H1 (cell line): ENCODE results near the gene SLC25A21. TPM values are rescaled to one million over a fixed set of nuclear protein-coding genes. Genes with fewer than 3 reads are reported as not detected.

ENCODE experiments used
- CTCF ChIA-PET: fragments of 300-600 bp; sonication (Branson Sonifier 250); formaldehyde crosslinking; loops from one replicate; lab custom pipeline; 2021; ENCODE audit not compliant: partially characterized antibody; lab: Charles Lee
- POLR2A ChIA-PET: fragments of 300-600 bp; sonication (Branson Sonifier 250); formaldehyde crosslinking; loops from one replicate; lab custom pipeline; 2021; ENCODE audit warnings: inconsistent platforms; ENCODE audit not compliant: partially characterized antibody; lab: Charles Lee
- DNase-seq, 2 experiments: peaks; one replicate each; pipeline versions ENCODE4 v3.0.0 to v3.0.0-alpha.2; 2010 to 2022; ENCODE audit warnings: low spot score in 2 of 2, low read depth in 1 of 2, mixed read lengths in 1 of 2
- FAIRE-seq: peaks from 2 replicates; lab custom pipeline; 2011; peaks lifted over from hg19 to GRCh38; lab: Jason Lieb, UNC
- H2AFZ ChIP-seq: 2 replicates; pipeline ENCODE4 v1.8.1; 2012; ENCODE audit warnings: low read length, inconsistent platforms
- H2AK5ac ChIP-seq: 2 replicates; pipeline ENCODE4 v1.6.1; 2013; ENCODE audit warnings: low read depth, low read length
- H2BK120ac ChIP-seq: replicated peaks from 2 replicates; pipeline ENCODE3; 2013; ENCODE audit warnings: low read depth, low read length, inconsistent platforms
- H2BK12ac ChIP-seq: 2 replicates; pipeline ENCODE4 v1.6.1; 2013; ENCODE audit warnings: low read depth, low read length
- H2BK15ac ChIP-seq: 2 replicates; pipeline ENCODE4 v1.6.1; 2013; ENCODE audit warnings: low read length
- H2BK20ac ChIP-seq: 2 replicates; pipeline ENCODE4 v1.6.1; 2013; ENCODE audit warnings: low read length
- H2BK5ac ChIP-seq: 2 replicates; pipeline ENCODE4 v1.6.1; 2013; ENCODE audit warnings: low read depth, low read length
- H3K14ac ChIP-seq: 2 replicates; pipeline ENCODE4 v1.6.1; 2013; ENCODE audit warnings: inconsistent platforms; ENCODE audit not compliant: insufficient read length
- H3K18ac ChIP-seq: 2 replicates; pipeline ENCODE4 v1.6.1; 2013; ENCODE audit warnings: low read length; ENCODE audit errors: extremely low read depth
- H3K23ac ChIP-seq: 2 replicates; pipeline ENCODE4 v1.6.1; 2013; ENCODE audit warnings: inconsistent platforms; ENCODE audit not compliant: insufficient read length
- H3K23me2 ChIP-seq: 2 replicates; pipeline ENCODE4 v1.6.1; 2013; ENCODE audit warnings: low read depth, low read length
- H3K27ac ChIP-seq: 2 replicates; pipeline ENCODE4 v1.6.1; 2011; ENCODE audit warnings: low read depth, low read length, inconsistent platforms
- H3K27me3 ChIP-seq, 4 experiments: replicated peaks in 1 of 4; 1 replicate in 1 of 4; 2 replicates in 3 of 4; pipeline versions ENCODE4 v1.6.1 to v1.8.1; 2011 to 2013; ENCODE audit warnings: low read length in 3 of 4, mild to moderate bottlenecking in 3 of 4, inconsistent platforms in 2 of 4, mixed read lengths in 2 of 4, moderate library complexity in 1 of 4; ENCODE audit not compliant: control insufficient read depth in 3 of 4, insufficient read depth in 3 of 4; ENCODE audit errors: extremely low read depth in 1 of 4
- H3K36me3 ChIP-seq, 4 experiments: 2 replicates each; pipeline versions ENCODE4 v1.6.1 to v1.8.1; 2011 to 2013; ENCODE audit warnings: mild to moderate bottlenecking in 4 of 4, low read length in 3 of 4, moderate library complexity in 2 of 4, control low read depth in 1 of 4, inconsistent platforms in 1 of 4; ENCODE audit not compliant: insufficient read depth in 4 of 4, control insufficient read depth in 2 of 4
- H3K4ac ChIP-seq: replicated peaks from 2 replicates; pipeline ENCODE3; 2013; ENCODE audit warnings: low read length, low read depth, mixed read lengths, inconsistent platforms; ENCODE audit not compliant: insufficient read length
- H3K4me1 ChIP-seq, 4 experiments: replicated peaks in 1 of 4; 1 replicate in 1 of 4; 2 replicates in 3 of 4; pipeline versions ENCODE4 v1.6.1 to v1.8.1; 2011 to 2013; ENCODE audit warnings: low read length in 3 of 4, inconsistent platforms in 2 of 4, mixed read lengths in 1 of 4; ENCODE audit not compliant: insufficient read depth in 4 of 4, control insufficient read depth in 3 of 4
- H3K4me2 ChIP-seq, 2 experiments: 2 replicates each; pipeline versions ENCODE4 v1.6.1 to v1.8.1; 2011 to 2013; ENCODE audit warnings: low read depth in 2 of 2, low read length in 2 of 2, control low read depth in 1 of 2, inconsistent platforms in 1 of 2, mild to moderate bottlenecking in 1 of 2; ENCODE audit not compliant: insufficient read depth in 1 of 2
- H3K4me3 ChIP-seq, 4 experiments: fragments of 200-600, 300-600 bp in 1 of 4; sonication (generic), shearing (Covaris generic), sonication (Bioruptor Twin) in 1 of 4; 2 replicates each; pipeline versions ENCODE4 v1.5.1 to v1.8.1; 2011 to 2016; ENCODE audit warnings: low read length in 4 of 4, low read depth in 3 of 4, control low read depth in 2 of 4, inconsistent platforms in 2 of 4, mild to moderate bottlenecking in 2 of 4, mixed read lengths in 1 of 4, moderate library complexity in 1 of 4; ENCODE audit not compliant: insufficient read depth in 2 of 4; ENCODE audit errors: extremely low read depth in 1 of 4
- H3K56ac ChIP-seq: replicated peaks from 2 replicates; pipeline ENCODE3; 2013; ENCODE audit warnings: low read depth, mild to moderate bottlenecking, mixed read lengths, low read length, inconsistent platforms; ENCODE audit not compliant: insufficient read length
- H3K79me1 ChIP-seq: 2 replicates; pipeline ENCODE4 v1.6.1; 2013; ENCODE audit warnings: low read depth, low read length, control low read depth
- H3K79me2 ChIP-seq, 2 experiments: 2 replicates each; pipeline versions ENCODE4 v1.6.1 to v1.8.1; 2012 to 2013; ENCODE audit warnings: low read length in 2 of 2, mild to moderate bottlenecking in 2 of 2, inconsistent platforms in 1 of 2; ENCODE audit not compliant: insufficient read depth in 2 of 2, control insufficient read depth in 1 of 2
- H3K9ac ChIP-seq, 4 experiments: replicated peaks in 1 of 4; 1 replicate in 1 of 4; 2 replicates in 3 of 4; pipeline versions ENCODE4 v1.6.1 to v1.8.1; 2011 to 2013; ENCODE audit warnings: low read depth in 3 of 4, low read length in 3 of 4, control low read depth in 2 of 4, mild to moderate bottlenecking in 2 of 4, moderate library complexity in 2 of 4, inconsistent platforms in 1 of 4; ENCODE audit errors: extremely low read depth in 1 of 4
- H3K9me3 ChIP-seq, 2 experiments: 2 replicates each; pipeline versions ENCODE4 v1.6.1 to v1.8.1; 2012 to 2013; ENCODE audit warnings: mild to moderate bottlenecking in 2 of 2, moderate library complexity in 2 of 2, control low read depth in 1 of 2, inconsistent platforms in 1 of 2, low read depth in 1 of 2, low read length in 1 of 2, mixed read lengths in 1 of 2; ENCODE audit not compliant: insufficient read depth in 2 of 2
- H4K20me1 ChIP-seq, 2 experiments: replicated peaks in 1 of 2; 2 replicates each; pipeline versions ENCODE3 to v1.8.1; 2011 to 2013; ENCODE audit warnings: inconsistent platforms in 2 of 2, low read length in 2 of 2, mild to moderate bottlenecking in 1 of 2; ENCODE audit not compliant: insufficient read depth in 2 of 2, control insufficient read depth in 1 of 2
- H4K5ac ChIP-seq: 2 replicates; pipeline ENCODE4 v1.6.1; 2013; ENCODE audit warnings: low read length, low read depth, mixed read lengths, inconsistent platforms; ENCODE audit not compliant: insufficient read length
- H4K8ac ChIP-seq: 2 replicates; pipeline ENCODE4 v1.8.0; 2013; ENCODE audit warnings: mild to moderate bottlenecking, moderate library complexity, low read length, inconsistent platforms; ENCODE audit not compliant: insufficient read depth; ENCODE audit errors: extremely low read depth
- H4K91ac ChIP-seq: replicated peaks from 2 replicates; pipeline ENCODE3; 2013; ENCODE audit warnings: low read length, mixed read lengths, inconsistent platforms; ENCODE audit not compliant: insufficient read length
- ASH2L ChIP-seq: fragments of 200-600, 300-600 bp; sonication (generic); IDR thresholded peaks from one replicate; pipeline ENCODE4 v1.7.1; 2017; ENCODE audit warnings: low read length
- BCL11A ChIP-seq, 2 experiments: IDR thresholded peaks; one replicate each; pipeline ENCODE4 v1.6.1; 2011; ENCODE audit warnings: low read depth in 2 of 2, low read length in 2 of 2, mild to moderate bottlenecking in 2 of 2
- CEBPB ChIP-seq: IDR thresholded peaks from 2 replicates; pipeline ENCODE4 v1.6.1; 2012; ENCODE audit warnings: low read depth, low read length
- CHD2 ChIP-seq: IDR thresholded peaks from 2 replicates; pipeline ENCODE4 v1.6.1; 2012; ENCODE audit warnings: low read length, improper control_type of control experiment
- CREB1 ChIP-seq: IDR thresholded peaks from 2 replicates; pipeline ENCODE4 v1.6.1; 2012; ENCODE audit warnings: inconsistent platforms
- EGR1 ChIP-seq: IDR thresholded peaks from 2 replicates; pipeline ENCODE4 v1.6.1; 2011; ENCODE audit warnings: low read depth, low read length, borderline replicate concordance
- RAD21 ChIP-seq, 2 experiments: IDR thresholded peaks in 1 of 2; conservative IDR thresholded peaks in 1 of 2; 2 replicates each; pipeline ENCODE4 v1.6.1; 2011; ENCODE audit warnings: low read depth in 2 of 2, low read length in 2 of 2, improper control_type of control experiment in 1 of 2, inconsistent platforms in 1 of 2, mild to moderate bottlenecking in 1 of 2, moderate library complexity in 1 of 2
- RBBP5 ChIP-seq: IDR thresholded peaks from 2 replicates; pipeline ENCODE4 v1.7.1; 2012; ENCODE audit warnings: low read depth, mild to moderate bottlenecking, inconsistent platforms, low read length, moderate library complexity, borderline replicate concordance
- RFX5 ChIP-seq: IDR thresholded peaks from 2 replicates; pipeline ENCODE4 v1.6.1; 2011; ENCODE audit warnings: low read depth, low read length, improper control_type of control experiment, borderline replicate concordance
- RXRA ChIP-seq: IDR thresholded peaks from 2 replicates; pipeline ENCODE4 v1.6.1; 2011; ENCODE audit warnings: low read depth, mild to moderate bottlenecking, low read length, moderate library complexity; ENCODE audit not compliant: insufficient read depth
- SIX5 ChIP-seq: IDR thresholded peaks from 2 replicates; pipeline ENCODE4 v1.6.1; 2011; ENCODE audit warnings: mild to moderate bottlenecking, low read depth, low read length
- TAF7 ChIP-seq: optimal IDR thresholded peaks from 2 replicates; pipeline ENCODE3; 2011; ENCODE audit warnings: low read depth, mild to moderate bottlenecking, inconsistent platforms, low read length, moderate library complexity, borderline replicate concordance
- YY1 ChIP-seq: IDR thresholded peaks from 2 replicates; pipeline ENCODE4 v1.6.1; 2011; ENCODE audit warnings: low read depth, mild to moderate bottlenecking, low read length
- WGBS, 2 experiments: shearing (Covaris generic) in 1 of 2; methylation state at CpG; one replicate each; pipeline versions ENCODE4 v1.1.6 to v1.1.7; 2013 to 2015; ENCODE audit warnings: low lambda C conversion rate in 2 of 2, mixed read lengths in 2 of 2, inconsistent platforms in 1 of 2, low coverage in 1 of 2, missing lambda C conversion rate in 1 of 2; ENCODE audit not compliant: insufficient replicate concordance in 2 of 2, insufficient coverage in 1 of 2, insufficient read length in 1 of 2; ENCODE audit errors: extremely low coverage in 1 of 2, missing lambda C conversion rate in 1 of 2; 5-methylcytosine and 5-hydroxymethylcytosine counted together
- polyA plus RNA-seq, 7 experiments: library from polyadenylated mRNA; depleted of rRNA in 3 of 7; stranded (reverse) in 5 of 7; unstranded in 2 of 7; fragments of >200 nt in 5 of 7; fragments of 200-250 nt in 2 of 7; gene quantifications; 1 replicate in 5 of 7; 2 replicates in 1 of 7; 4 replicates in 1 of 7; pipeline versions ENCODE4 v1.2.1 to v1.2.3, GENCODE V29; 2011 to 2013; ENCODE audit warnings: missing spikeins in 2 of 7, mixed read lengths in 2 of 7
- total RNA-seq: library from RNA; stranded (reverse); fragmentation: NEBNext Ultra II Directional; extraction: Animal tissue kit (Norgen Biotek cat#: 25700); gene quantifications from 2 replicates; pipeline ENCODE4 v1.2.1, GENCODE V29; 2021
- TF ChIP-seq, protein P1 (sequence below): IDR thresholded peaks from 2 replicates; pipeline ENCODE4 v1.6.1; 2011; ENCODE audit warnings: low read length, improper control_type of control experiment

Gene SLC25A21
- total and polyA plus RNA-seq, 2 of the 8 experiments (the other 6 are each of a cell fraction or from before 2014, with no cell fraction given) = 6.9 to 15.7 TPM

DNA sequence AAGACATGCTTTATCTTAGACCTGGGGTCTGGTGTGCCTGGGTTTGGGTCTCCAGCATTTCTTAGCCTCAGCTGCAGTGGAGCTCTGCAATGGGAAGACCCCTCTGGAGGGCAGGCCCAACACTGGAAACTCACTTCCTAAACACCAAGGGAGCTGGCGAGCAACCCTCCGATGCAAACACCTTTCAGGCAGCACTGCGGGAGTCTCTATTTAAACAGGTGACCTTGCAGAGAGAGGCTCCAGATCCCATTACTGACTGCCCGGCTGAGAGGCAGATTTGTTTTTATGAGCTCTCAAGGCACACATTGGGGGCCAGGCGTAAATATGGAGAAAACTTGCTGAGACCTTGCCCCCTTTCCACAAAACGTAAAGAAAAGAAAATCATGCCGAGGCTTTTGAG, 315.3 kb downstream of the SLC25A21 start:
- H3K9ac ChIP-seq = no peak overlapping the region
- no peak overlapping the region for H2BK12ac ChIP-seq
- 75% methylated on average over 7 of the region's 7 CpGs; no CpG with 5 or more reads in 1 of the 2 experiments for WGBS, 2 experiments
- no peak overlapping the region for H3K14ac ChIP-seq
- no peak overlapping the region for H3K27ac ChIP-seq
- CTCF ChIA-PET = interaction anchor here (1.0 to 1.2 kb wide), 2 partner anchors 34 to 202 kb away, joined by 3 to 4 read pairs; no protein-coding TSS in a partner anchor
- no peaks in the 10 kb centered on the region for H3K9me3 ChIP-seq
- H2BK5ac ChIP-seq = no peak overlapping the region
- no peak overlapping the region for H3K18ac ChIP-seq
- H3K4me1 ChIP-seq = peaks cover 0 to 7% (median 5%) of the 10 kb centered on the region in 4 experiments; a peak in 4 of 7 replicates
- peak in 1 of 2 experiments; percentile 10 for DNase-seq
- H3K23ac ChIP-seq = no peak overlapping the region
- no peak overlapping the region for H2AFZ ChIP-seq
- H4K20me1 ChIP-seq = no peaks in the 10 kb centered on the region
- H4K5ac ChIP-seq = no peak overlapping the region
- no peak for FAIRE-seq
- H2BK120ac ChIP-seq = no peak overlapping the region
- H3K79me1 ChIP-seq = no peaks in the 10 kb centered on the region; the same call in 1 of the 2 replicates
- H3K36me3 ChIP-seq = no peaks in the 10 kb centered on the region
- H3K4ac ChIP-seq = no peak overlapping the region
- no peak overlapping the region; a peak in 1 of 4 replicates for H3K4me2 ChIP-seq
- no peaks in the 10 kb centered on the region for H3K23me2 ChIP-seq
- no peak overlapping the region for H3K4me3 ChIP-seq
- no peak overlapping the region for H4K91ac ChIP-seq
- H3K27me3 ChIP-seq = no peaks in the 10 kb centered on the region
- H2BK20ac ChIP-seq = no peak overlapping the region
- H2AK5ac ChIP-seq = no peak overlapping the region
- POLR2A ChIA-PET = interaction anchor here (1.4 kb wide), 1 partner anchor 16 kb away, joined by 3 read pairs; no protein-coding TSS in a partner anchor
- H2BK15ac ChIP-seq = no peak overlapping the region
- no peak overlapping the region for H4K8ac ChIP-seq
- H3K56ac ChIP-seq = no peak overlapping the region
- H3K79me2 ChIP-seq = no peaks in the 10 kb centered on the region
- TF ChIP-seq SIX5 (no peak), EGR1 (no peak), RFX5 (no peak), CREB1 (no peak), TAF7 (no peak), YY1 (no peak), RXRA (no peak), CEBPB (no peak), ASH2L (no peak), CHD2 (no peak), BCL11A (IDR thresholded peaks at IDR 0.05; ENCODE audit: low read depth in 2 of 2, low read length in 2 of 2) (no peak), RBBP5 (no peak), RAD21 (IDR thresholded peaks at IDR 0.05 in 1 of 2, conservative IDR thresholded peaks at IDR 0.05 in 1 of 2; ENCODE audit: low read depth in 2 of 2, low read length in 2 of 2) (no peak; a peak in 1 of 4 replicates)
- TF ChIP-seq, protein P1, sequence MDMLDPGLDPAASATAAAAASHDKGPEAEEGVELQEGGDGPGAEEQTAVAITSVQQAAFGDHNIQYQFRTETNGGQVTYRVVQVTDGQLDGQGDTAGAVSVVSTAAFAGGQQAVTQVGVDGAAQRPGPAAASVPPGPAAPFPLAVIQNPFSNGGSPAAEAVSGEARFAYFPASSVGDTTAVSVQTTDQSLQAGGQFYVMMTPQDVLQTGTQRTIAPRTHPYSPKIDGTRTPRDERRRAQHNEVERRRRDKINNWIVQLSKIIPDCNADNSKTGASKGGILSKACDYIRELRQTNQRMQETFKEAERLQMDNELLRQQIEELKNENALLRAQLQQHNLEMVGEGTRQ = no peak
